Measurements from ENCODE around the gene BMP7.

GRCh38 chr20:57234556-57235251 lies 31.7 kb downstream of the BMP7 start:
- no peak for TF ChIP-seq CTCF (IDR thresholded peaks at IDR 0.05)
- no peak for TF ChIP-seq POLR2A (IDR thresholded peaks at IDR 0.05)

Data from adrenal gland (tissue), 5 donors.